ENCODE measurements around the gene SLC17A9. TPM values are rescaled to one million over a fixed set of nuclear protein-coding genes. Genes with fewer than 3 reads are reported as not detected.

Gene SLC17A9
- total RNA-seq, 1 donor from 2014 or later = 9.4 TPM

DNA sequence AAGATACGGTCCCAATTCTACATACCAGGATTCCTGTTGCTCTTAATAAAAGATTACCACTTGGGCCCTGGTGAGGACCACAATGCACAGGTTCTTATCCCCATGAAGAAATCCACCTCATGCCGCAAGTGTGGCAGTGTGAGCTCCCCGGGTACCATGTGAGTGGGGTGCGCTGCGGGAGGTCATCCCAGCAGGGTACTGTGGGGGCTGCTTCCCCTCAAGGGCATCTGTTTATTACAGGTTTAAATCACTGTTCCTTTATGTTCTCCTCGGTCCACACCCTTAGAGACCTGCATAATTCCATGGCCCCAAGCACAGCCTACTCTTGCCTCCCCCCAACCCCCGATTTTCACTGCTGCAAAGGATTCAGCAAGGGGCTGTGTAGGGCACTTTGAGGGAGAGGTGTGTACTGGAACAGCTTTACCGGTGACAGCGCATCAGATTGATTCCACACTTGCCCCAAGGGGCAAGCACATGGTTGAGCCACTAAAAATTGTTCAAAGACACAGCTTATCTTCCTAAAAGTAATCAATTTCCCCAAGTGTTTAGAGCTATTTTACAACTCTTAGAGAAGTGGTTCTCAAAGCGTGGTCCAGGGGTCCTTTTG is 32.4 kb upstream of the SLC17A9 start:
- no peak for DNase-seq (ENCODE audit: low read depth, low spot score)

DNA sequence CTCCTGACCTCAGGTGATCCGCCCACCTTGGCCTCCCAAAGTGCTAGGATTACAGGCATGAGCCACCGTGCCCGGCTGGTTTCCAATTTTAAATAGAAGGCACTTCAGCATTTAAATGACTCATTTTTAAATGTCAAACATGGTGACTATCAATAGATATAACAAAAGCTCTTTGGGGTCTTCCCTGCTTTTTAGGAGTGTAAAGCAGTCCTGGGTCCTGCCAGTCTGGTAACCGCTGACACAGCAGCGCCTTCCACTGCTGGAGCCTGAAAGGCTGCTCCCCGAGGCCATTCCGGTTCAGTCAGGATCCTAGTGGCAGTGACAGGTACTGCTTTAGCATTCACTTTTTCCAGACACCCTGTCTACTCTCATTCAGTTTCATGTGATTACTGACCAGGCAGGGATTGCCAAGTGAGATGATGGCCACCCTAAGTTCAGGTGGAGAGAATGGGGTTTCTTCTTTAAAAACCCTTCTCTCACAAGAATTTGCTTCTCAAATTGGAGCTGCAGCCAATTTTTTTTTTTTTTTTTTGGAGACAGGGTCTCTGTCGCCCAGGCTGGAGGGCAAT is 31.3 kb upstream of the SLC17A9 start:
- DNase-seq (ENCODE audit: low read depth, low spot score) = no peak

DNA sequence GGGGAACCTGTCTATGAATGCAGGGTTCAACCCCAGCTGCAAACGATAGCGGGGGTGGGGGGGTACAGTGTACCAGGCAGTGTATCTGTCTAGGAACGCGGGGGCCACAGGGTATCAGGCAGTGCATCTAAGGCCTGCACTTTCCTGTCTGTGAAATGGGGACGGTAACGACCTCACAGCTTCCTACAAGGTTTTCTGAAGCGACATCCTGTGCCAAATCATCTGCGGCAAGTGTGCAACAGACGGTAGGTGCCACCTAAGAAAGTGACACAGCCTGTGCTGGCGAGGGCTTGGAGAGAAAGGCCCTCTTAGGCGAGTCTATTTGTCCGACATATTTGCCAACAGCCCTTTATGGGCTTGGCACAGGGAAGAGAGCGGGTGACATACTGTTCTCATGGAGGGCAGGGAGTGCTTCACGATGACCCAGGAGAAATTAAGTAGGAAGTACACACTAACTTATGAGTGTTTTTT is 30.0 kb upstream of the SLC17A9 start:
- no peak for DNase-seq (ENCODE audit: low read depth, low spot score)

DNA sequence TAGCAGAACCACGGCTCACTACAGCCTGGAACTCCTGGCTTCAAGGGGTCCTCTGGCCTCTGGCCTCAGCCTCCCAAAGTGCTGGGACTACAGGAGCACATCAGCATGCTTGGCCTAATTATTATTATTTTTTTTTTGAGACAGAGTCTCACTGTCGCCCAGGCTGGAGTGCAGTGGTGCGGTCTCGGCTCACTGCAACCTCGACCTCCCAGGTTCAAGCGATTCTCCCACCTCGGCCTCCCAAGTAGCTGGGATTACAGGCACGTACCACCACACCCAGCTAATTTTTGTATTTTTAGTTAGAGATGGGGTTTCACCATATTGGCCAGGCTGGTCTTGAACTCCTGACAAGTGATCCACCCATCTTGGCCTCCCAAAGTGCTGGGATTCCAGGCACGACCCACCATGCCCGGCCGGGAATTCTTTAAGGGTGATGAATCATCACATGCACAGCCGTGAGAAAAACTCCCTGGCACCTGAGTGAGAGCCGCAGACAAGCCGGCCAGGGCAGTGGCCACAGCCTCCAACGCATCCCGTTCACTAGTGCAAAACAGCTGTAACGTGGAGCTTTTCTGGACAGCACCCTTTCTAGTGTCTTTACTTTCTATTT is 29.3 kb upstream of the SLC17A9 start:
- DNase-seq (ENCODE audit: low read depth, low spot score) = peak; percentile 51

DNA sequence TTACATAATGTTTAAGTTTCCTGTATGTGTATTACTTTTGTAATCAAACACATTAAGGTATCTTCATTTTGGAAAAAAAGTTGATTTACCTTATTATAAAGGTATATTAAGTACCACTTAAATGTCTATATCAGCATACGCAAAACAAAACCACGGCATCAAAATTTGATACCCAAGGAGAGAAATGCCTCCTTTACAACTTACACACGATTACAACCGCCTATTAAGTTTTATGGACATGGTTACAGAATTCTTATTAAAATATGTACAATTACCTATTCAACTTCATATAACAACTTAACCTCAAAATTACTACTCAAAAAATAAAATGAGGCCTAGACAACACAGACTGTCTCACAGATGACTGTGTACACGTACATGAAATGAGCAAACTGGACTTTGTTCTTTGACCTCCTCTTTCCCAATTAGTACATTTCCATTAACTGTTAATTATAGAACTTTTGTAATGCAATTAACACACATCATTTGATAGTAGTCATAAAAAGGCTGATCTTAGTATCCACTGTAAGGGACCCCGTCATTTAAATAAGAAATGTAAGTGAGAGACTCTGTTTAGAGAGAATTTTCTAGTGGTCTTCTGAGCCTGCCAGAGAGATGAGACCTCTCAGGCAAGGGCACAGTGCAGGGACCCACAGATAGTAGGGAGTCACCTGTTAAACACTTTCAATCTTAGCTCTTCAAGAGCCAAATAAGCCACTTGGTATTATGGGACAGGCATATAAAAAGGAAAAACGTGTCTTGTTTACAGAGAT is 28.7 kb upstream of the SLC17A9 start:
- no peak for DNase-seq (ENCODE audit: low read depth, low spot score)

DNA sequence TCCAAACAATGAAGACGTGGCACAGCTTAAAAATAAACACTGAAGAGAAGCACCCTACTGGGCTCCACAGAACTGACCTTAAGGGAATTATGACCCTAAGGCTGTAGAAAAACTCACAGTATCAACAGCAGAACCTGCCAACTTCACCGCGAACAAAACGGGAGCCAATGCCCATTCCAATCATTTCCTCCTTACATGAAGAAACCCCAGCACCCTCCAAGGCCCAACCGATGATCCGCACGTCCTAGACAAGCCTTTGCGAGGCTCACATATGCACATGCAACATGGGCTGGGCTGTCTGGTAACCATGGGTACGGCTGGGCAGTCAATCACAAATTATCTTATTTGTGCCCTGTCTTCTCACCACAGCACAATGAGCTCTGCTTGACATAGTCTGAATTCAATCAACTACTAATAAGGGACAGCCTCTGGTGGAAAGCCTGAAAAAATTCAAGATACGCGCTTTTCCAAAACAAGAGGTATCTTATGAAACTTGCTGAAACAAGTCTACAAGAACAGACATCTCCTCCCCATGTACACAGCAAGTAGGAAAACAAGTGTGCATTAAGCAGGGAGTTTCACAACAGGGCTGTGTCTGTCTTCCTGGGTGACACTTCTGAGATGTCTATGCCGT is 27.9 kb upstream of the SLC17A9 start:
- DNase-seq (ENCODE audit: low read depth, low spot score) = no peak

DNA sequence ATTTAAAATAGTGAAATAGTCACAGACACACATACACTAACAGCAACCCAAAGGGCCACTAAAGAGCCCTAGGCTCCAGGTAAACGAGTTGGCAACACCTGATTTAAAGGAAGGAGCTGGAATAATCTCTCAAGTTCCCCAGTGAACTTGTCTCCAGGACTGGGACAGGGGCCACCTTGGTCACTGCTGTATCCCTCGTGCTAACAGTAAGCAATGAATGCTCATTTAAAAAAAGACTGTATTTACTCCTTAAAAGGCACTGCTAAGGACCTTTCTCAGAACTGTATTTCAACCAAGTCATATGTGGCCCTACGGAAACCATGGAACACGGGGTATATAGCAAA is 27.5 kb upstream of the SLC17A9 start:
- no peak for DNase-seq (ENCODE audit: low read depth, low spot score)

DNA sequence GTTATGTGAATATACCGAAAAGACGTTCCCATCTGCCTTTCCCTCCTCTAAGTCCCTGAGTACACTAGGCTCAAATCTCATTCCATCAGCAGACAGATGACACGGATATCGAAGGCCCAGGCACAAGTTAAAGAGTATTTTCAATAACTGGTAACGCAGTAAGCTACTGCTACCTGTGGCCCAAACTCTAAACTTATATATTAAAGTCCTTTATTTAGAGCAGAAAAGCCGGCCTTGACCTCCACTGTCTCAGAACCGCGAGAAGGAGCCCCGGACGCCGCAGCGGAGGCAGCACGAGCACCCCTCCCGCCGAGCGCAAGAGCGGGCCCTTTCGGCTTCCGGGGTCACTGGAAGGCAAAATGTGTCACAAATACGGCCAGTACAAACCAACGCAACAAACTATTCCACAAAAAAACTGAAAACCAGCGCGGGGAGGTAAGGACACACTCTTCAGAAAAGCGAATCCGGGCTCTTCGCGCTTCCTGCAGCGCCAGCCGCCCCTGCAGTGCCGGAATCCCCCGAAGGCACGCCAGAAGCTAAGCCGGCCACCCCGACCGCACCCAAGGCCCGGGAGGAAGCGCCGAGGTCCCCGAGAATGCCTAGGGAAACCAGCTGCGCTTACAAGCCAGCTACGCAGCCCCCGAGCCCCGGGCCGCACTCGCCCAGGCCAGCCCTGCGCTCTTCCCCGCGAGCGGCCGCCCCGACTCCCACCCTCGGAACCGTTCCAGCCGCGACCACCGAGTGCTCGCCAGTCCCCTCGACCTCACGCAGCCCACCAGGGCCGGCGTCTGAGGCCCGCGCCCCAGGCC is 26.9 kb upstream of the SLC17A9 start:
- no peak for DNase-seq (ENCODE audit: low read depth, low spot score)

DNA sequence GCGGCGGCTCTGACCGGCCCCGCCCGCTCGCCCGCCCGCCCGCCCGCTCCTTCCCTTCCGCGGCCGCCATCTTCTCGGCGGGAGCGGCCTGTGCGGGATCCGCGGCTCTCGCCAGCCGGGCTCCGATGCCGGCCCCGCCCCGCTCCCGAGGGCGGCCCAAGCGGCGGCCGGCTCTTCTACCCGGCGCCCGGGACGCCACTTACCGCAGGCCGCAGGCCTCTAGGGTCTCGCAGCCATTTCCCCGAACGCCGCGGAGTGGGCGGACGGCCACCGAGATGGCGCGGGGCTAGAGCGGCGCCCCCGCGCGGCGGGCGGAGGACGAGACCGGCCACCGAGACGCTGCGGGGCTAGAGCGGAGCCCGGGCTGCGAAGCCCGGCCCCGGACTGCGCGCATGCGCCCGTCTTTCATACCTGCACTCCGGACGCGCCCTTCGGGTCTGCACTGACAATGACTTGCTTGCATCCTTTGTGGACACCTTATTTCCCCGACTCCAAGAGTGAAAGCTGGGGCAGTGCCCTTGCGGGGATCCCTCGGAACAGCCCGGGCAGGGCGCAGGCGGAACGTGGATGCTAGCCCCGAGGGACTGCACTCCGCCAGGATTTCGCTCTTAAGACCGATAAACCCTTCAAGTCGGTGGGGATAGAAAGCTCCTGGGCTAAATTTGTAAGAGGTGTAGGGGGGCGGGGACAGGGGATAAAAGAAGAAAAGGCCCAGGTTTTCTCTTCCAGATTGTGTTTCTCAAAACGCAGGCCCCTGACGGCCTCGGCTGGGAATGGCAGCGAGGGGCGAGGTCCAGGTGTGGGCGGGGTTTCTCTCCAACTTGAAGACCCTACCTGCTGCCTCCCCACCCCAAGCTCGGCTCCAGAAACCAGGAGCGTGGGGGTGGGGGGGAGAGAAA is 26.0 kb upstream of the SLC17A9 start, which contains the start of gene DIDO1:
Gene DIDO1 (minus strand): TSS at position 277 of the 899 bp plus-strand sequence.
- peak; percentile 45 for DNase-seq (ENCODE audit: low read depth, low spot score)

DNA sequence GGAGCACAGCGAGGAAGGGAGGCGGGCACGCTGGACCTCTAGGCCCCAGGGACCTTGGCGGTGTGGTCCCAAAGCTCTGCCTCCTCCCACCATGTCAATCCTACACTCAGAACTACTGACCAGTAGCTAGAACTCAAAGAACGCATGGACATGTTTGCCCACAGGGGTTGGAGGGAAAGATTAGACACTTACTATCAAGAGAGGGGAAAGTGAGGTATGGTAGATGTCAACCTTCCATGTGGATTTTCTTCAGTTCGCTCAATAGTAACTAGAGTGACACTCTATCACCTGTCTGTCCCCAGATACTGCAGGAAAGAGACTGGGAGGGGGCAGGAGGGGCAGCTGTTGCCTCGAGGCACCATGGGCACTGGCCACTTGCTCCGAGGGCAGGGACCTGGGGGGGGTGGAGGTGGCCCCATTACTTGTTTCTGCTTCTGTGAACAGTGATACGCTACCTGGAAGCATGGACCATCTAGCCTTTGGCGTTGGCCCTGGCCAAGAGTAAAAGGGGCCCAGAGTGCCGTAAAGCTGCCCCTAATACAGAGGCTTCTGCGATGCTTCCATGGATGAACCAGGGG is 25.3 kb upstream of the SLC17A9 start:
- DNase-seq (ENCODE audit: low read depth, low spot score) = no peak

DNA sequence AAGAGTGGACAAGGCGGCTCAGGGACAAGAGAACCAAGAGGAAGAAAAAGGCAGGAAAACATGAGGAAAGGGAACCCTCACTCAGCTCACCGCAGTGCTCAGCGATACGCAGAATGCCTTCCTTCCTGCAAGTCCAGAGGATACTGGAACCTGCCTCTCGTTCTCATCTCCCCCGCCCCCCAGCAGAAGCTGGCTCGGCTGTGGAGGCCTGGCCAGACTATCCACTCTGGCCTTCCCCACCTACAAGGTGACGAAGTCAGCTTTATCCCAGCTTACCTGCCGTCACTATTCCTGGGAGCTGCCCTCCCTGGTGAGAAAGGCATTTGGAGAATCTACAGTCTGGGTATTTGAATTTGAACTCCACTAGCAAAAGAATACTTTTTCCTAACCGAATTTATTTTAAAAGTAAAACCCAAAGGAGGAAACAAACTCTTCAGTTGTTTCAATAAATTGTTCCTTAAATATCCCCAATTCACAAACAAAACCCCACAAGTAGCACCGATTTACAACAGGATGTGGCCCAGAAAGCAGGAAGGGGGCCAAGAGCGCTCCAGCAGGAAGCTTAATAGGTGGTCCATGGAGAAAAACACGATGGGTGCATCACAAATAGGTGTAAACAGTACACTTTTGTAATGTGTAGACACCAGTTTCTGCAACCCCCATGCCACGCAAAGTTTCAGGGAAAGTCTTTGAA is 24.1 kb upstream of the SLC17A9 start:
- DNase-seq (ENCODE audit: low read depth, low spot score) = no peak

DNA sequence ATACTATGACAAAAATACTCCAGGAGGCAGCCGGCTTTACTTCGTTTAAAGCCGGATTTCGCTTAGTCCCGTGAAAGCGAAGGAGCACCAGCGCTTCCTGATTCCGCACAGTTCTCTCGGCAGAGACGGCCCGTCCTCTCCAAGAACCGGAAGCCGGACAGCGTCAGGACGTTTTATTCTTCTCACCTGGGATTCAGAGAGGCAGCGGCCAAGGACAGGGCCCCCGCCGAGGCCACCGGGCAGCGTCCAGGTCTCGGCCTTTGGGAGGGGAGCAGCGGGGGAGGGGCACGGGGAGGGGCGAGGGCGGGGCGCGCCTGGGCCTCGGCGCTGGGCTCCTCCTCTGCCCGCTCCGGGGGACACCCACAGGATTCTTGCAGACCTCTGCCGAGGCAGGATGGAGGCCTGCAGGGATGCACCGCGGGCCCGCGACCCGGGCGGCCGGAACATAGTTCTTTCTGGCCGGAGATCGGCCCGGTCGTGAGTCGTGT is 23.4 kb upstream of the SLC17A9 start:
- no peak for DNase-seq (ENCODE audit: low read depth, low spot score)

DNA sequence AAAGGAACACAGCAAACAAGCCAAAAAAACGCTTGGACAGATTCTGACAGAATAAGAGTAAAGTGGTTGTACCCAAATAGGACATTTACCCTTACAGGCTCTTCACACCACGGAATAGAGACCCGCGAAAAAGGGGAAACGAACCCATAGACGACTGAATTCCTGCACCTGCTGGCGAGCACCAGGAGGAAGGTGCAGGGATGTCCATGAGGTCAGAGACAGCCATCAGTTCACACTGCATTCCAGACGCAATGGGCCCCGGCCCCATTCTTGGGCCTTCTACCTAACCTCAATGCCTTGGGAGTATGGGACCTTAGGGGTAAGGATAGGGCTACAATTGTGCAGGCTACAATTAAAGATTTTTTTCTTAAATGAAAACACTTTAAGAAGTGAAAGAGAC is 21.0 kb upstream of the SLC17A9 start:
- DNase-seq (ENCODE audit: low read depth, low spot score) = no peak

DNA sequence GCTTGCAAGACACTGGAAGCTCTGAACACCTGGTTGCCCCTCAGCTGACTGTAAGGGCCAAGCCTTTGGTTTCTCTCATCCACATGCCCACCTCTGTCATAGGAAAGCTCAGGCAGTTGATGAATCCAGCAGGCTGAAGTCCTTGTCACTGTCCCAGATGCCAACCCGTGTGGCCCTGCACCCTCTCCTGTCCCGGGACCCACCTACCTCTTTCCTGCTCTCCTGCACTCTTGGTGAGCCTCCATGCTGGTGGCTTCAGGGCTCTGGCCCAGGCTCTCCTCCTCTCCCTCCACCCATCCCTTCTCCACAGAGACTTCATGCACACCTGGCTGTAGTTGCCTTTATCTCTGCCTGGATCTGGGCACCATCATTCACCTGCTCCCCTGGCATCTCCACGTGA is 18.5 kb upstream of the SLC17A9 start:
- DNase-seq (ENCODE audit: low read depth, low spot score) = no peak

DNA sequence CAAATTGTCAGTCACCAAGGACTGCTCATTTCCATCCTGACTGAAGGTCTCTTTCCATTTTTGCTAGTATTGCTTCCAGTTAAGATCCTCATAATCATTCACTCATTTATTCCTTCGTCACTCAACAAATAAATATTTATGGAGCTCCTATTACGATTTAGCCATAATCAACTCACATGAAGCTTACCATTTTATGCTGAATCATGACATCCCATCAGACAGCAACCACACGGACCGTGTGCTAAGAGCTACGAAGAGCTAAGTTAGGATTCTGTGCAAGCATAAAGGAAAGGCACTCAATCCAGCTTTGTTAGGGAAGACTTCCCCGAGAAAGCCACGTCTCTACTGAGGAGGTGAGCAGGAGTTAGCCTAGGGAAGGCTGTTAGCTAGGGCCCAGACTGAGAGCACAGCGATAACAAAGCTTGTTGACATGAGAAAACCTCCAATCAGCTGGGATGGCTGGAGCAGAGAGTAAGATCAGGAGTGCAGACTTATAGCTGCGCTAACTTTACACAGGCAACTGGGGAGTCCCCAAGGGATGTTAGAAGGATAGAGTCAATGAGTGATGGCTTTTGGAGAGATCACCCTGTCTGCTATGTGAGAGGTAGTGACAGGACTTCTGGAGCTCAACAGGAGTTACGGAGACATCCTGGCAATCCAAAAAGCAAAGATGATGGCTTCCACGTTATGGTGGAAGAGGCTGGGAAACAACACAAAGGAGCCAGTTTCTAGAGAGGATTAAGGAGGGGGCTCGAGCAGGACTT is 17.1 kb upstream of the SLC17A9 start:
- no peak for DNase-seq (ENCODE audit: low read depth, low spot score)

DNA sequence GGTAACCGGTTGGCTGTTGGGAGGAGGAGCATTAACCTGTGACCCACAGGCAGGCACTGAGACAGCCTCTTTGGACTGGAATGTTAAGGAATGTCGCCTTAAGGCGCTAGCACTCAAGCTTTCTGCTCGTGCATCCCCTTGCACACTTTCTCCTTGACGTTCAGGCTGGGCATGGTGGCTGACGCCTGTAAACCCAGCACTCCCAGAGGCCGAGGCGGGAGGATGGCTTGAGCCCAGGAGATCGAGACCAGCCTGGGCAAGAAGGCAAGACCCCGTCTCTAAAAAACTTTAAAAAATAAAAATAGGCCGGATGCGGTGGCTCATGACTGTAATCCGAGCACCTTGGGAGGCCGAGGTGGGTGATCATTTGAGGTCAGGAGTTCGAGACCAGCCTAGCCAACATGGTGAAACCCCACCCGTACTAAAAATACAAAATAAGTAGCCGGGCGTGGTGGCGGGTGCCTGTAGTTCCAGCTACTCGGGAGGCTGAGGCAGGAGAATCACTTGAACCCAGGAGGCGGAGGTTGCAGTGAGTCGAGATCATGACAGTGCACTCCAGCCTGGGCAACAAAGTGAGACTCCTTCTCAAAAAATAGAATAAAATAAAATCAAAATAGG is 16.4 kb upstream of the SLC17A9 start:
- DNase-seq (ENCODE audit: low read depth, low spot score) = no peak

DNA sequence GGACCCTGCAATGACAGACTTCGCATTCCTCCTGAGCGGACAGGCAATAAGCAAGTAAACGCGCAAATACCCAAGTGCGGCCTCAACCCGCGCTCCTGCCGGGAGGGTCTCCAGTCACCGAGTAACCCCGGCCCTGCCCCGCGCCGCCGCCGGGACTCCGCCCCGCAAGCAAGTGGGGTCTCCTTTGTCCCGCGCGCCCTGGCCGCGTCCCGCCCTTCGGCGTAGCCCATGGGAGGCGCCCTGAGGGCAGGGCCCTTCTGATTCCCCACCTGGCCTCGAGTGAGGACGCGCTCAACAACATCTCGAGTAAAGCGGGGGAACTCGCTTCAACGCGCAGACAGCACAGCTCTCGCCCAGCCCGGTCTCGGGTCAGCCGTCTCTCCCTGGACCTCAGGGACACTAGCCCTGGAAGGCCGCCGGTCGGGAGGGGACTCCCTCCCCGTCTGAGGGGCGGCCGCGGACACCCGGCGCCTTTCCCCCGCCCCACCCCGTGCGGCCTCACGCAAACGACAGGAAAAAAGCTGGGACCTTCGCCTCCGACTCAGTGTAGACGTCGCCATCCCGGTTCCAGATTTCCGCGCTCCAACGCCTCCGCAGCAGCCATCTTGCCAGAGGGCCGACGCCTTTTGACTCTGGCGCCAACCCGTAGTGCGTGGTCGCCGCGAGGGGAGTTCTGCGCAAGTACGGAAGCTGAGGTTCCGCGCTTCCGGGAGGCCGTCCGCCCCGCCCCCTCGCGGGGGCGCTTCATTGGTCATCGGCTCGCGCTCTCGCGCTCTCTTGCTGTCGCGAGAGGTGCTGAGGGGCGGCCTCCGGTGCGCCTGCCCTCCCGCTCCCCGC is 15.0 kb upstream of the SLC17A9 start:
- peak; percentile 87 for DNase-seq (ENCODE audit: low read depth, low spot score)

All from pulmonary artery endothelial cell (primary cell).